ENCODE measurements around the gene UBE2I.

The UBE2I gene

GRCh38 chr16:1372292-1372950 is 63.0 kb downstream of the UBE2I start:
- no peak overlapping the region for H3K4me3 ChIP-seq (ENCODE audit: low read depth, low read length)
- TF ChIP-seq, protein P1, sequence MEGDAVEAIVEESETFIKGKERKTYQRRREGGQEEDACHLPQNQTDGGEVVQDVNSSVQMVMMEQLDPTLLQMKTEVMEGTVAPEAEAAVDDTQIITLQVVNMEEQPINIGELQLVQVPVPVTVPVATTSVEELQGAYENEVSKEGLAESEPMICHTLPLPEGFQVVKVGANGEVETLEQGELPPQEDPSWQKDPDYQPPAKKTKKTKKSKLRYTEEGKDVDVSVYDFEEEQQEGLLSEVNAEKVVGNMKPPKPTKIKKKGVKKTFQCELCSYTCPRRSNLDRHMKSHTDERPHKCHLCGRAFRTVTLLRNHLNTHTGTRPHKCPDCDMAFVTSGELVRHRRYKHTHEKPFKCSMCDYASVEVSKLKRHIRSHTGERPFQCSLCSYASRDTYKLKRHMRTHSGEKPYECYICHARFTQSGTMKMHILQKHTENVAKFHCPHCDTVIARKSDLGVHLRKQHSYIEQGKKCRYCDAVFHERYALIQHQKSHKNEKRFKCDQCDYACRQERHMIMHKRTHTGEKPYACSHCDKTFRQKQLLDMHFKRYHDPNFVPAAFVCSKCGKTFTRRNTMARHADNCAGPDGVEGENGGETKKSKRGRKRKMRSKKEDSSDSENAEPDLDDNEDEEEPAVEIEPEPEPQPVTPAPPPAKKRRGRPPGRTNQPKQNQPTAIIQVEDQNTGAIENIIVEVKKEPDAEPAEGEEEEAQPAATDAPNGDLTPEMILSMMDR (IDR thresholded peaks at IDR 0.05; ENCODE audit: insufficient read depth, low read length, missing control alignments): no peak
- DNase-seq (ENCODE audit: low read depth, low spot score): no peak
- CTCF ChIA-PET: interaction anchor here (1.0 kb wide), 1 partner anchor 9 kb away, joined by 4 read pairs; no protein-coding TSS in a partner anchor
- POLR2A ChIA-PET: no interaction called here

- TF ChIP-seq, protein P1 (IDR thresholded peaks at IDR 0.05; ENCODE audit: insufficient read depth, low read length, missing control alignments): no peak
- no peak overlapping the region for H3K4me3 ChIP-seq (ENCODE audit: low read depth, low read length)
- CTCF ChIA-PET: interaction anchor here (0.9 to 1.8 kb wide), 3 partner anchors 8 to 11 kb away, joined by 3 to 10 read pairs (median 4); no protein-coding TSS in a partner anchor
- POLR2A ChIA-PET: no interaction called here
- no peak for DNase-seq (ENCODE audit: low read depth, low spot score)
Observed at GRCh38 chr16:1374418-1375297, 65.2 kb downstream of the UBE2I start.

DNA sequence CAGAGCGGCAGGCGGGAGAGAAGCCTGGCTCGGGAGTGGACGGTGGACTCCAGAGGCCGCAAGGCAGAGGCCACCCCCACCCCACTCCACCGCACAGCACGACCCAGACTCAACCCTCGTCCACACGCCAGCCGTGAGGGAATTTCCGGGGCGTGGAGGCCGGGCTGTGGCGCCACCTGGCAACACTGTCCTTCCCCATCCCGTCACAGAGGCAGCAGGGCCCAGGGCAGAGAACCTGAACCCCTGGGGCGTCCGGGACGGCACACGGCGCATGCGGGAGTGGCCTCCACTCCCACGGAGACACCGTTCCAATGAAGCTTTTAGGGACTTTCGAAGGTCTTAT is 65.8 kb downstream of the UBE2I start:
- CTCF ChIA-PET: interaction anchor here (0.9 to 1.8 kb wide), 2 partner anchors 10 to 12 kb away, joined by 4 to 10 read pairs; no protein-coding TSS in a partner anchor
- no peak overlapping the region for H3K4me3 ChIP-seq (ENCODE audit: low read depth, low read length)
- POLR2A ChIA-PET: no interaction called here
- DNase-seq (ENCODE audit: low read depth, low spot score): no peak
- TF ChIP-seq, protein P1 (IDR thresholded peaks at IDR 0.05; ENCODE audit: insufficient read depth, low read length, missing control alignments): no peak

- POLR2A ChIA-PET: no interaction called here
- no peak overlapping the region for H3K4me3 ChIP-seq (ENCODE audit: low read depth, low read length)
- CTCF ChIA-PET: interaction anchor here (1.8 kb wide), 1 partner anchor 13 kb away, joined by 10 read pairs; no protein-coding TSS in a partner anchor
- TF ChIP-seq, protein P1 (IDR thresholded peaks at IDR 0.05; ENCODE audit: insufficient read depth, low read length, missing control alignments): no peak
- no peak for DNase-seq (ENCODE audit: low read depth, low spot score)
Observed at GRCh38 chr16:1375741-1376410, 66.4 kb downstream of the UBE2I start.
